Thoracic aorta (tissue), 2 donors: Measurements from ENCODE around the gene LNPEP. TPM values are rescaled to one million over a fixed set of nuclear protein-coding genes. Genes with fewer than 3 reads are reported as not detected.

Source experiments
- ATAC-seq: fragments of 150-250 bp; one replicate; pipeline ENCODE4 v1.8.0; 2017; ENCODE audit warnings: low read depth; ENCODE audit not compliant: insufficient number of reproducible peaks, low FRiP score
- DNase-seq: peaks from one replicate; pipeline ENCODE4 v3.0.0-alpha.2; 2020; ENCODE audit warnings: low spot score
- H3K27ac ChIP-seq, 2 donors: fragments of 200-600 bp; sonication (generic); 1 replicate in 1 of 2; 2 replicates in 1 of 2; pipeline ENCODE4 v1.5.1; 2016; ENCODE audit warnings: mild to moderate bottlenecking in 2 of 2, moderate library complexity in 2 of 2
- H3K27me3 ChIP-seq: fragments of 200-600 bp; sonication (generic); replicated peaks from 2 replicates; pipeline ENCODE4 v1.6.0; 2016; ENCODE audit warnings: mild to moderate bottlenecking; ENCODE audit not compliant: insufficient read depth
- H3K36me3 ChIP-seq: fragments of 200-600 bp; sonication (generic); one replicate; pipeline ENCODE4 v1.5.1; 2016
- H3K4me1 ChIP-seq, 2 donors: fragments of 200-600 bp; sonication (generic); 1 replicate in 1 of 2; 2 replicates in 1 of 2; pipeline versions ENCODE4 v1.5.1 to v1.6.0; 2016; ENCODE audit warnings: low read depth in 2 of 2, mild to moderate bottlenecking in 1 of 2; ENCODE audit not compliant: control insufficient read depth in 1 of 2
- H3K4me3 ChIP-seq: fragments of 200-600 bp; sonication (generic); 2 replicates; pipeline ENCODE4 v1.5.1; 2016; ENCODE audit warnings: mild to moderate bottlenecking
- H3K9me3 ChIP-seq: fragments of 200-600 bp; sonication (generic); 2 replicates; pipeline ENCODE4 v1.5.1; 2016
- total RNA-seq, 2 donors: library from RNA; depleted of rRNA; stranded (reverse); fragments of >200 nt; gene quantifications; one replicate each; pipeline versions ENCODE4 v1.1.0 to v1.2.3, GENCODE V29; 2016
- TF ChIP-seq, protein P1 (sequence below): fragments of 200-600 bp; sonication (generic); IDR thresholded peaks from one replicate; pipeline ENCODE4 v1.5.1; 2019; ENCODE audit warnings: antibody characterized with exemption

LNPEP gene
- total RNA-seq, 2 donors from 2014 or later = 55.0 to 74.6 TPM

DNA sequence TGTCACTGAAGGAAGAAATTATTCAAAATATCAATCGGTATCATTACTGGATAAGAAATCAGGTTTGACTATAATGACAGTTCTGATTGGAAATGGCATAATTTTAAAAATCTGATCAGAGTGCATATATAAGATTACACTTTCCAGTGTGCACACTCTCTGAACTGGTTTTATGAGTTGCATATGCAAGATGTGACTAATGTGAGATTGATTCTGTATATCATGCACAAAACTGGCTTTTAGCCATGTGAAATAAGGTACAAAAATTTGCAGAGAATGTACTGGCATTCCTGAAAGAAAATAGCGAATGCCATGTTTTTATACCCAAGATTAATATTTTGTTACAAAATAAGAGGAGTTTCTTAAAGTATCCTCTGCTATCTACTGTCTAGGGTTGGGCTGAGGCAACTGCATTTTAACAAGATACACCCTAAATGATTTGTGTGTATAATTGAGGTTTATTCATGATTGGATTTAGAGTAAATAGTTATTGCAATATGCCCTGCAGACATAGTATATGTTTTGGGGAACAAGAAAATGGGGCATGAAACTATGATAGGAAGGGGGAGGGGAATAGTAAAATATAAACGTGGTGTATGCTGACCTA, 70.7 kb downstream of the LNPEP start:
- TF ChIP-seq, protein P1, sequence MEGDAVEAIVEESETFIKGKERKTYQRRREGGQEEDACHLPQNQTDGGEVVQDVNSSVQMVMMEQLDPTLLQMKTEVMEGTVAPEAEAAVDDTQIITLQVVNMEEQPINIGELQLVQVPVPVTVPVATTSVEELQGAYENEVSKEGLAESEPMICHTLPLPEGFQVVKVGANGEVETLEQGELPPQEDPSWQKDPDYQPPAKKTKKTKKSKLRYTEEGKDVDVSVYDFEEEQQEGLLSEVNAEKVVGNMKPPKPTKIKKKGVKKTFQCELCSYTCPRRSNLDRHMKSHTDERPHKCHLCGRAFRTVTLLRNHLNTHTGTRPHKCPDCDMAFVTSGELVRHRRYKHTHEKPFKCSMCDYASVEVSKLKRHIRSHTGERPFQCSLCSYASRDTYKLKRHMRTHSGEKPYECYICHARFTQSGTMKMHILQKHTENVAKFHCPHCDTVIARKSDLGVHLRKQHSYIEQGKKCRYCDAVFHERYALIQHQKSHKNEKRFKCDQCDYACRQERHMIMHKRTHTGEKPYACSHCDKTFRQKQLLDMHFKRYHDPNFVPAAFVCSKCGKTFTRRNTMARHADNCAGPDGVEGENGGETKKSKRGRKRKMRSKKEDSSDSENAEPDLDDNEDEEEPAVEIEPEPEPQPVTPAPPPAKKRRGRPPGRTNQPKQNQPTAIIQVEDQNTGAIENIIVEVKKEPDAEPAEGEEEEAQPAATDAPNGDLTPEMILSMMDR = no peak
- ATAC-seq = no peak
- peaks cover 25% of the 10 kb centered on the region for H3K36me3 ChIP-seq

DNA sequence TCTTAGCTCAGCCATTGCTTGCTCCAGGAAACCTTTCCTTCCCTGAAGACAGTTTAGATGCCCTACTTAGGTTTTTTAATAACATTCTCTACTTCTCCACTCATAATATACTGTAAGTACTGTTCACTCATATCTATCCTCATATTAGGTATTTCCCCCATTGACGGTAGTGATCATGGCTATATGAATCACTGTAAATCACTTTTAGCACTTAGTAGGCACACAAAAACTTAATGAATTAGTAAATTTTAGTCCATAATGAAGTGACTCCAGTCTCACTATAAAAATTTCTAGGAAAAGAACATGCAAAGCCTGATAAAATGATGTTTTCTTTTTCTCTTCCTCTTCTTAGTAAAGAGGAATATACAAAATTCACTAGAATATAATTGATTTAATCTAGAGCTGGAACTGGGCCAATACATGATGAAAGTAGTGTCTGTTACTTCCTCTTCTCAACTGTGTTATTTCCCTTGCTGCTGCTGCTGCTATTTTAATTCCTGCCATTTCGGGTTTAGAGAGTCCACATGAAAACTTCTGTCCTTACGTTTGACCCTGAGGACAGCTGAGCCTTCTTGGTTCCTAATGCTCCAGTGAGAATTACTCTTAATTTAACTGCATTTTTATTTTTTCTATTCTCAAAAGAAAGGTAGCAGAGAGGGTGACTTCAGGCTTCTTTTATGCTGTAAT, 73.5 kb downstream of the LNPEP start:
- peaks cover 19% of the 10 kb centered on the region for H3K36me3 ChIP-seq
- H3K27me3 ChIP-seq = no peaks in the 10 kb centered on the region
- TF ChIP-seq, protein P1 = no peak
- no peak for ATAC-seq
- DNase-seq = no peak
- no peaks in the 10 kb centered on the region for H3K9me3 ChIP-seq
- no peak overlapping the region for H3K27ac ChIP-seq
- H3K4me1 ChIP-seq = no peaks in the 10 kb centered on the region
- H3K4me3 ChIP-seq = no peak overlapping the region

More for the DNA sequence above, 70.7 kb downstream of the LNPEP start:
- Histone ChIP-seq H3K27me3 (no peaks in the 10 kb centered on the region), H3K4me3 (no peak overlapping the region), H3K4me1 (no peaks in the 10 kb centered on the region), H3K27ac (no peak overlapping the region), H3K9me3 (no peaks in the 10 kb centered on the region)
- DNase-seq = no peak

DNA sequence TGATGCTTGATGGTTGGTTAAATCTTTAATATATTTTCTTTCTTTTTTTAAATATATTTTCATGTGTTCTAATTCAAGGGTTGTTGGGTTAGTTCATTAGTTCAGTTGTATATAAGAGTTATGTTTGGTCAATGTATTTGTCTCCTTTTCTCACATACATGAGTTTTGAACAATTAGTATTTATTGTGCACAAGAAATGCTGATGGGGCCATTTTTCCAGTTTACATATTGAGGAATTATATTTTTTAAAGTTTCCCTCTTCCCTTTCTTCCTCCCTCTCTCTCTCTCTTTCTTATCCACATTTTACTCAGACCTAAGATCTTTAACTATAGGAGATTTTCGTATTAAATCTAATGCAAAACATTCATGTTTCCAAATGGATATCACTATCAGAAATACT, 74.0 kb downstream of the LNPEP start:
- ATAC-seq (no peak), DNase-seq (no peak)
- Histone ChIP-seq H3K4me3 (no peak overlapping the region), H3K9me3 (no peaks in the 10 kb centered on the region), H3K4me1 (no peaks in the 10 kb centered on the region), H3K36me3 (peaks cover 13% of the 10 kb centered on the region), H3K27ac (no peak overlapping the region), H3K27me3 (no peaks in the 10 kb centered on the region)
- TF ChIP-seq, protein P1 = no peak

DNA sequence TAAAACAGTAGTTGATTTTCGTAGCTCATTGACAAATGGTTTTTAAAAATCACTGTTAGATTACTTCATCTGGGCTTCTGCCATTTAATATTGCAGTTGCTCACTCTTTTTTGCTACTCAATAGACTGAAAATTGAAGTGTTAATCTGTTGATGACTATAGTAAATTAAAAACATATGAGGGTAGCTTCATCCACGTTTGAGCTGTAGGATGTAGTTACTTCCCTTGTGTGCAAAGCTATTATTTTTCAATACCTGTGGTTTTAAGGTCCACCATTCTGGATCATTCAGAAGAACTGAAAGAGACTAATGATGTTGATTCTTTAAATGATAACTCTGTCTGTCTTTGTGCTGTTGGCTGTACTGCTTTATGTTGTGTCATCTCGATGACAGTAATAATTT, 74.7 kb downstream of the LNPEP start:
- DNase-seq = no peak
- Histone ChIP-seq H3K4me1 (no peaks in the 10 kb centered on the region), H3K4me3 (no peak overlapping the region), H3K36me3 (peaks cover 13% of the 10 kb centered on the region), H3K27me3 (no peaks in the 10 kb centered on the region), H3K9me3 (no peaks in the 10 kb centered on the region), H3K27ac (no peak overlapping the region)
- TF ChIP-seq, protein P1 = no peak
- ATAC-seq = no peak

DNA sequence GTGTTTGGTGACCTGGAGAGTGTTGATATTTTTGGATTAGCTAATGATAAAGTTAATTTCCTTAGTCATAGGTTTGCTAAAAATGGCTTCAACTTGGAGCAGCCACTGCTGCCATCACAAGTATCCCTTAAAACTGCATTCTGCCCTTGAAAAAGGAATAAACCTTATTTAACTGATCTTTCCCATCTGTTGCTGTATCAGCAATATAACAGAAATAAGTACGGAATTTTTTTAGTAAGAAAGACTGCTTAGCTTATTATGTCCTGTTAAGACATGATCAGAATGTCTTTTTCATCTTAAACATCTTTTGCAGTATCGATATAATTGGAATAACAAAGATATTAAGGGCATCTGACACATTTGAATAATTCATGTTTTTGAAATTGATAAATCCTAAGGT, 75.7 kb downstream of the LNPEP start:
- no peak for DNase-seq
- H3K4me1 ChIP-seq = no peaks in the 10 kb centered on the region
- TF ChIP-seq, protein P1 = no peak
- H3K36me3 ChIP-seq = peaks cover 10% of the 10 kb centered on the region
- H3K4me3 ChIP-seq = no peak overlapping the region
- no peaks in the 10 kb centered on the region for H3K9me3 ChIP-seq
- no peak overlapping the region for H3K27ac ChIP-seq
- no peak for ATAC-seq
- H3K27me3 ChIP-seq = no peaks in the 10 kb centered on the region
